ENCODE measurements around the gene RAB8A. TPM values are rescaled to one million over a fixed set of nuclear protein-coding genes. Genes with fewer than 3 reads are reported as not detected.

RAB8A gene
- total and polyA plus RNA-seq, 2 donors from 2014 or later = 38.5 to 75.6 TPM

GRCh38 chr19:16076958-16077611 is 34.6 kb upstream of the RAB8A start:
- DNase-seq (peak; percentile 43 to 89 (median 68)), FAIRE-seq (no peak)
- Histone ChIP-seq H3K9ac (ENCODE audit: low read length in 3 of 3) (peak overlapping the region; percentile 80 to 95 (median 89)), H3K27ac (ENCODE audit: low read depth in 2 of 2, low read length in 2 of 2) (peak overlapping the region; percentile 83 to 98), H3K9me3 (ENCODE audit: control insufficient read depth in 2 of 3, insufficient read depth in 1 of 3, low read length in 3 of 3) (no peaks in the 10 kb centered on the region), H3K4me3 (ENCODE audit: low read length in 3 of 3) (peak overlapping the region; percentile 67 to 92 (median 80)), H3K36me3 (ENCODE audit: control insufficient read depth in 2 of 3, insufficient read depth in 3 of 3, low read length in 3 of 3) (peaks cover 0 to 2% (median 0%) of the 10 kb centered on the region in 3 donors), H3K27me3 (ENCODE audit: control insufficient read depth, insufficient read depth, low read length) (no peaks in the 10 kb centered on the region), H3K4me1 (ENCODE audit: control insufficient read depth in 2 of 3, insufficient read depth in 2 of 3, low read depth in 1 of 3, low read length in 3 of 3) (peaks cover 0 to 10% (median 6%) of the 10 kb centered on the region in 3 donors)
- intact Hi-C loops (cut with DNase I) = no loop called here
- TF ChIP-seq CTCF (IDR thresholded peaks at IDR 0.05; ENCODE audit: borderline replicate concordance, extremely low read depth, insufficient read depth) = no peak

GRCh38 chr19:16077984-16078758 is 33.5 kb upstream of the RAB8A start:
- DNase-seq = peak in 3 of 5 donors; percentile 31 to 67 (median 61)
- Histone ChIP-seq H3K4me3 (ENCODE audit: low read length in 3 of 3) (peak overlapping the region; percentile 54 to 92 (median 67)), H3K9me3 (ENCODE audit: control insufficient read depth in 2 of 3, insufficient read depth in 1 of 3, low read length in 3 of 3) (no peaks in the 10 kb centered on the region), H3K4me1 (ENCODE audit: control insufficient read depth in 2 of 3, insufficient read depth in 2 of 3, low read depth in 1 of 3, low read length in 3 of 3) (peaks cover 0 to 10% (median 6%) of the 10 kb centered on the region in 3 donors), H3K27me3 (ENCODE audit: control insufficient read depth, insufficient read depth, low read length) (no peaks in the 10 kb centered on the region), H3K9ac (ENCODE audit: low read length in 3 of 3) (peak overlapping the region; percentile 27 to 89 (median 69)), H3K36me3 (ENCODE audit: control insufficient read depth in 2 of 3, insufficient read depth in 3 of 3, low read length in 3 of 3) (peaks cover 0 to 2% (median 0%) of the 10 kb centered on the region in 3 donors), H3K27ac (ENCODE audit: low read depth in 2 of 2, low read length in 2 of 2) (peak overlapping the region; percentile 83 to 98)
- FAIRE-seq = no peak
- intact Hi-C loops (cut with DNase I) = no loop called here
- TF ChIP-seq CTCF (IDR thresholded peaks at IDR 0.05; ENCODE audit: borderline replicate concordance, extremely low read depth, insufficient read depth) = no peak

- peaks cover under 1 to 3% (median 3%) of the 10 kb centered on the region in 3 donors for H3K36me3 ChIP-seq (ENCODE audit: control insufficient read depth in 2 of 3, insufficient read depth in 3 of 3, low read length in 3 of 3)
- peak overlapping the region; percentile 83 to 98 for H3K27ac ChIP-seq (ENCODE audit: low read depth in 2 of 2, low read length in 2 of 2)
- DNase-seq (peak; percentile 59 to 97 (median 79)), FAIRE-seq (no peak)
- intact Hi-C loops (cut with DNase I) = no loop called here
- no peaks in the 10 kb centered on the region for H3K27me3 ChIP-seq (ENCODE audit: control insufficient read depth, insufficient read depth, low read length)
- no peak for TF ChIP-seq CTCF (IDR thresholded peaks at IDR 0.05; ENCODE audit: borderline replicate concordance, extremely low read depth, insufficient read depth)
- H3K9me3 ChIP-seq (ENCODE audit: control insufficient read depth in 2 of 3, insufficient read depth in 1 of 3, low read length in 3 of 3) = no peaks in the 10 kb centered on the region
- H3K9ac ChIP-seq (ENCODE audit: low read length in 3 of 3) = peak overlapping the region; percentile 27 to 89 (median 69)
- peaks cover 0 to 10% (median 6%) of the 10 kb centered on the region in 3 donors for H3K4me1 ChIP-seq (ENCODE audit: control insufficient read depth in 2 of 3, insufficient read depth in 2 of 3, low read depth in 1 of 3, low read length in 3 of 3)
- peak overlapping the region; percentile 57 to 92 (median 67) for H3K4me3 ChIP-seq (ENCODE audit: low read length in 3 of 3)
Observed at GRCh38 chr19:16078759-16079707, 32.7 kb upstream of the RAB8A start.

Measured in kidney (tissue), 14 donors.